ENCODE data around the gene OR5K2.

OR5K2 gene

DNA sequence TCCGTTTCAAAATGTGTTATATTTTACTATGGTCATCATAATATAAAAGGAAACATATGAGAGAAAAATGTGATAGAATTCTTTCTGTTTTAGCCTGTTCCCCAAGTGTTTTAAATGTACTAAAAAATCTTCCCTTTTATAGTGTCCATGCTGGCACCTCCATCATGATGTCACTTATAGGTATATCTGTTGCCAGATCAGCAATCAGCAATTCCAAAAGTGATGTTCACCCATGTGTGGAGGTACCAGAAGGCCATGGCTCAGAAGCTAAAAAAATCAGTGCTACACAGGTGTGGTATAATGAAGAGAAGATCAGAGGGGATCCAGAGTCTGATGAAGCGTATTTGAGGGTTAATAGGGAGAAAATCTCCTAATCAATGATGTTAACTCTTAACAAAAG, 33.2 kb downstream of the OR5K2 start:
- Histone ChIP-seq H3K9me3 (ENCODE audit: low read length) (no peaks in the 10 kb centered on the region), H3K4me1 (ENCODE audit: insufficient read depth, low read length) (no peaks in the 10 kb centered on the region), H3K27me3 (ENCODE audit: insufficient read depth, low read length) (no peaks in the 10 kb centered on the region), H3K4me3 (ENCODE audit: low read length) (no peak overlapping the region), H2AFZ (ENCODE audit: low read depth, low read length) (no peak overlapping the region), H3K36me3 (ENCODE audit: insufficient read depth, low read length) (no peaks in the 10 kb centered on the region)

- no peaks in the 10 kb centered on the region for H3K27me3 ChIP-seq (ENCODE audit: insufficient read depth, low read length)
- no peak within 1 kb of the TSS for H2AFZ ChIP-seq (ENCODE audit: low read depth, low read length)
- H3K9me3 ChIP-seq (ENCODE audit: low read length): no peaks in the 10 kb centered on the region
- H3K4me3 ChIP-seq (ENCODE audit: low read length): no peak within 1 kb of the TSS
- no peaks in the 10 kb centered on the region for H3K4me1 ChIP-seq (ENCODE audit: insufficient read depth, low read length)
- H3K36me3 ChIP-seq (ENCODE audit: insufficient read depth, low read length): no peaks in the 10 kb centered on the region
Observed at GRCh38 chr3:98531622-98532274, 34.3 kb downstream of the OR5K2 start, which contains the start of gene GPR15. TSS of gene GPR15 (plus strand) at chr3:98531978. CDS start at chr3:98532034, 56 bp downstream.

DNA sequence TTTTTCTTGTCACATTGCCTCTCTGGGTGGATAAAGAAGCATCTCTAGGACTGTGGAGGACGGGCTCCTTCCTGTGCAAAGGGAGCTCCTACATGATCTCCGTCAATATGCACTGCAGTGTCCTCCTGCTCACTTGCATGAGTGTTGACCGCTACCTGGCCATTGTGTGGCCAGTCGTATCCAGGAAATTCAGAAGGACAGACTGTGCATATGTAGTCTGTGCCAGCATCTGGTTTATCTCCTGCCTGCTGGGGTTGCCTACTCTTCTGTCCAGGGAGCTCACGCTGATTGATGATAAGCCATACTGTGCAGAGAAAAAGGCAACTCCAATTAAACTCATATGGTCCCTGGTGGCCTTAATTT, 34.8 kb downstream of the OR5K2 start:
- H3K36me3 ChIP-seq (ENCODE audit: insufficient read depth, low read length): no peaks in the 10 kb centered on the region
- H3K9me3 ChIP-seq (ENCODE audit: low read length): no peaks in the 10 kb centered on the region
- H3K4me1 ChIP-seq (ENCODE audit: insufficient read depth, low read length): no peaks in the 10 kb centered on the region
- no peak overlapping the region for H2AFZ ChIP-seq (ENCODE audit: low read depth, low read length)
- no peak overlapping the region for H3K4me3 ChIP-seq (ENCODE audit: low read length)
- H3K27me3 ChIP-seq (ENCODE audit: insufficient read depth, low read length): no peaks in the 10 kb centered on the region

DNA sequence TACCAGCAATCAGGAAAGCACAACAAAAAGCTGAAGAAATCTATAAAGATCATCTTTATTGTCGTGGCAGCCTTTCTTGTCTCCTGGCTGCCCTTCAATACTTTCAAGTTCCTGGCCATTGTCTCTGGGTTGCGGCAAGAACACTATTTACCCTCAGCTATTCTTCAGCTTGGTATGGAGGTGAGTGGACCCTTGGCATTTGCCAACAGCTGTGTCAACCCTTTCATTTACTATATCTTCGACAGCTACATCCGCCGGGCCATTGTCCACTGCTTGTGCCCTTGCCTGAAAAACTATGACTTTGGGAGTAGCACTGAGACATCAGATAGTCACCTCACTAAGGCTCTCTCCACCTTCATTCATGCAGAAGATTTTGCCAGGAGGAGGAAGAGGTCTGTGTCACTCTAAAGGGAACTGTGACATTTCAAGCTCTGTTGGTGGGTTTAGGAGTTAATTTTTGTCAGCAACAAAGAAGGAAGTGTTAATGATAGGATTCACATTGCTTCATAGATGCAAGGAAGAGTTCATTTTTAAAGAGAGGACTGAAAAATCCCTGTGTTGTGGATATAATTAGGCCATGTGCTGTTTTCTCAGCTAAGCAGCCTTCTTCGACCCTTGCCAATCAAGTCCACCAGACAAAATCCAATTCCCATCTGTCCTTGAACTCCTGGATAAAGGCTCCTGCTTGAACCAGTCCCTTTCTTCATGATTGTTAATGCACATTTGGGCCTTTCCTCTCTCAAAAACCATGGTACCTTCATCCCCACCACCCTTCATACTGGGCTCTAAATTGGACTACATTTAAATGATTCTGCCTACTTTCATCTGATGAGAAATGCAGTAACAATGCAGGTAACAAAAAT, 35.5 kb downstream of the OR5K2 start:
- no peaks in the 10 kb centered on the region for H3K36me3 ChIP-seq (ENCODE audit: insufficient read depth, low read length)
- H3K4me3 ChIP-seq (ENCODE audit: low read length): no peak overlapping the region
- no peaks in the 10 kb centered on the region for H3K27me3 ChIP-seq (ENCODE audit: insufficient read depth, low read length)
- no peaks in the 10 kb centered on the region for H3K9me3 ChIP-seq (ENCODE audit: low read length)
- no peak overlapping the region for H2AFZ ChIP-seq (ENCODE audit: low read depth, low read length)
- no peaks in the 10 kb centered on the region for H3K4me1 ChIP-seq (ENCODE audit: insufficient read depth, low read length)

GRCh38 chr3:98534168-98534567, 36.7 kb downstream of the OR5K2 start:
- H2AFZ ChIP-seq (ENCODE audit: low read depth, low read length): no peak overlapping the region
- H3K9me3 ChIP-seq (ENCODE audit: low read length): no peaks in the 10 kb centered on the region
- no peaks in the 10 kb centered on the region for H3K36me3 ChIP-seq (ENCODE audit: insufficient read depth, low read length)
- H3K4me1 ChIP-seq (ENCODE audit: insufficient read depth, low read length): no peaks in the 10 kb centered on the region
- no peak overlapping the region for H3K4me3 ChIP-seq (ENCODE audit: low read length)
- no peaks in the 10 kb centered on the region for H3K27me3 ChIP-seq (ENCODE audit: insufficient read depth, low read length)

- Histone ChIP-seq H3K9me3 (ENCODE audit: low read length) (no peaks in the 10 kb centered on the region), H3K36me3 (ENCODE audit: insufficient read depth, low read length) (no peaks in the 10 kb centered on the region), H3K4me1 (ENCODE audit: insufficient read depth, low read length) (no peaks in the 10 kb centered on the region)
Observed at GRCh38 chr3:98534734-98535133, 37.3 kb downstream of the OR5K2 start.

DNA sequence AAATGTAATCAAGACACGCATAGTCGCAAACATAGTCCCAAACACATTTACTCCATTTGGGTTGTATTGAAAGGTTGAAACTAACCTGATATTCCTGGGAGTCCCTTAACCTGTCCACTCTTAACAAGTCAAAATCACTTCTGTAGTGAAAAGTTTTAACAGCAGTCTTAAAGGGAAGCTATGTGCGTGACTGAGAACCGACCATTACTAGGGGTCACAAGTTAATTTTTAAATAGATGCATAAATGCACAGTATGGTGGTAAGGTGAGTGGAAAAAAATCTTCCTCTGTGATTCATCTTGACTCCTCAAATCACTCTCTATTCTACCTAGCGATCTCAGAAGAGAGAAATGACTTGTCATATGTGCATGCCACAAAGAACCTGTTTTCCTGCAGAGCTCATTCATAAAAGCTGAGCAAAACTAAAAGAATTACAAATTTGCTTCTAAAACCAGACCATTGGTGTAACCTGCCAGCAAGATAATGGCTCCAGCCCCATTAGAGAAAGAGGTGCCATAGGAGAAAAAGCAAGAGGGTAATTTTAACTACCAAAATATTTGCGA, 39.1 kb downstream of the OR5K2 start:
- H3K9me3 ChIP-seq (ENCODE audit: low read length): no peaks in the 10 kb centered on the region
- no peak overlapping the region for H2AFZ ChIP-seq (ENCODE audit: low read depth, low read length)
- H3K27me3 ChIP-seq (ENCODE audit: insufficient read depth, low read length): no peaks in the 10 kb centered on the region
- no peaks in the 10 kb centered on the region for H3K4me1 ChIP-seq (ENCODE audit: insufficient read depth, low read length)
- H3K4me3 ChIP-seq (ENCODE audit: low read length): no peak overlapping the region
- H3K36me3 ChIP-seq (ENCODE audit: insufficient read depth, low read length): no peaks in the 10 kb centered on the region

More at GRCh38 chr3:98534734-98535133, 37.3 kb downstream of the OR5K2 start:
- H3K27me3 ChIP-seq (ENCODE audit: insufficient read depth, low read length): no peaks in the 10 kb centered on the region
- H3K4me3 ChIP-seq (ENCODE audit: low read length): no peak overlapping the region
- no peak overlapping the region for H2AFZ ChIP-seq (ENCODE audit: low read depth, low read length)

DNA sequence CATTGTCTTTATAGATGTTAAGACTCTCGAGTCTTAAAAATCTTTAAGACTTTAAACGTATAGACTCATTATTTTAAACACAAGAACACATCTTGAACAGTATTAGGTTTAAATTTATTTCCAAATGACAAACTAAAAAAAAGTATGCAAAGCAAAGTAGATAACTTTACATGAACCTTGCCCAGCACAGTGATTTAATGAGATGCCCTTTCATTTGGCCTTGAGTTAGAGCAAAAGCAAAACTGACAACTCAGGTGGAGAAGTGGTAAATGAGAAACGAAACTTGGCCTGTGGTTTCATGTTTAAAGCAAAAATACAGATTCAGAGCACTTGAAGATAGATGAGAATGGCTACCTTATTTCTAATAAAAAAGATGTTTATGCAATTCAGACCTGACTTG, 42.9 kb downstream of the OR5K2 start:
- Histone ChIP-seq H3K4me1 (ENCODE audit: insufficient read depth, low read length) (no peaks in the 10 kb centered on the region), H3K27me3 (ENCODE audit: insufficient read depth, low read length) (no peaks in the 10 kb centered on the region), H3K4me3 (ENCODE audit: low read length) (no peak overlapping the region), H3K36me3 (ENCODE audit: insufficient read depth, low read length) (no peaks in the 10 kb centered on the region), H2AFZ (ENCODE audit: low read depth, low read length) (no peak overlapping the region), H3K9me3 (ENCODE audit: low read length) (no peaks in the 10 kb centered on the region)

GRCh38 chr3:98541695-98542094, 44.2 kb downstream of the OR5K2 start:
- Histone ChIP-seq H2AFZ (ENCODE audit: low read depth, low read length) (no peak overlapping the region), H3K36me3 (ENCODE audit: insufficient read depth, low read length) (no peaks in the 10 kb centered on the region), H3K27me3 (ENCODE audit: insufficient read depth, low read length) (no peaks in the 10 kb centered on the region), H3K9me3 (ENCODE audit: low read length) (no peaks in the 10 kb centered on the region), H3K4me1 (ENCODE audit: insufficient read depth, low read length) (no peaks in the 10 kb centered on the region), H3K4me3 (ENCODE audit: low read length) (no peak overlapping the region)

DNA sequence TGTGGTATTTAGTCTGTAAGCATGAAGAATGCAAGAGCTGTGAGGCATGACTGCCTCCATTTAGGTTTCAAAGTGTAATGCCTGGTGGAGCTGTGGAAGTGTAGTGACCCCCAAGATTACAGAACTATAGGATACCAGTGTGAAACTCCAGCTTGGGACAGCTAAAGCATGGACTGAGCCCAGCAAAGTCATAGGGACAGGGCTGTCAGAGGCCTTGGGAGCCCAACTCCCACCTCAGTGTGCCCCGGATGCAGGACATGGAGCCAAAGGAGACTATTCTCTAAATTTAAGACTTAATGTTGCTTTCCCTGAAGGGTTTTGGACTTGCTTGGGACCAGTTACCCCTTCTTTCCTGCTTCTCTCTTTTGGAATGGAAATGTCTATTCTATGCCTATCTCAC, 45.1 kb downstream of the OR5K2 start:
- no peak overlapping the region for H2AFZ ChIP-seq (ENCODE audit: low read depth, low read length)
- H3K4me3 ChIP-seq (ENCODE audit: low read length): no peak overlapping the region
- H3K4me1 ChIP-seq (ENCODE audit: insufficient read depth, low read length): no peaks in the 10 kb centered on the region
- no peaks in the 10 kb centered on the region for H3K36me3 ChIP-seq (ENCODE audit: insufficient read depth, low read length)
- H3K27me3 ChIP-seq (ENCODE audit: insufficient read depth, low read length): no peaks in the 10 kb centered on the region
- no peaks in the 10 kb centered on the region for H3K9me3 ChIP-seq (ENCODE audit: low read length)

GRCh38 chr3:98545940-98546339, 48.5 kb downstream of the OR5K2 start:
- H2AFZ ChIP-seq (ENCODE audit: low read depth, low read length): no peak overlapping the region
- no peaks in the 10 kb centered on the region for H3K9me3 ChIP-seq (ENCODE audit: low read length)
- no peaks in the 10 kb centered on the region for H3K36me3 ChIP-seq (ENCODE audit: insufficient read depth, low read length)
- no peaks in the 10 kb centered on the region for H3K27me3 ChIP-seq (ENCODE audit: insufficient read depth, low read length)
- no peak overlapping the region for H3K4me3 ChIP-seq (ENCODE audit: low read length)
- no peaks in the 10 kb centered on the region for H3K4me1 ChIP-seq (ENCODE audit: insufficient read depth, low read length)

Measured in neuron (in vitro differentiated cells).